ENCODE measurements around the gene SH3PXD2A. TPM values are rescaled to one million over a fixed set of nuclear protein-coding genes. Genes with fewer than 3 reads are reported as not detected.

Gene SH3PXD2A
- total RNA-seq, 1 experiment from 2014 or later = 4.5 TPM

GRCh38 chr10:103749779-103750178, 105.6 kb downstream of the SH3PXD2A start:
- no peak overlapping the region for H3K56ac ChIP-seq (ENCODE audit: insufficient read length, low read depth, low read length)
- H2BK15ac ChIP-seq (ENCODE audit: low read depth, low read length) = no peak overlapping the region
- no peak for DNase-seq
- H3K4ac ChIP-seq (ENCODE audit: low read depth, low read length) = no peak overlapping the region
- Mint-ChIP-seq H3K36me3 (ENCODE audit: insufficient read depth in 1 of 3, low read depth in 3 of 3) (no peaks in the 10 kb centered on the region; a peak in 1 of 7 replicates), H3K27ac (no peak overlapping the region), H3K4me3 (no peak overlapping the region), H3K4me1 (peaks cover 0 to 8% of the 10 kb centered on the region in 2 experiments; a peak in 3 of 4 replicates), H3K9me3 (peaks cover 0 to 5% of the 10 kb centered on the region in 2 experiments; a peak in 1 of 5 replicates), H3K27me3 (ENCODE audit: low read depth) (peaks cover 1% of the 10 kb centered on the region; the same call in 1 of the 2 replicates)
- H2BK12ac ChIP-seq (ENCODE audit: insufficient read length, low read depth, low read length) = no peak overlapping the region
- no peaks in the 10 kb centered on the region for H3K4me1 ChIP-seq (ENCODE audit: insufficient read depth, low read length)
- no peak overlapping the region for H3K14ac ChIP-seq (ENCODE audit: insufficient read depth, low read length)
- no peak overlapping the region for H3K4me2 ChIP-seq (ENCODE audit: insufficient read depth, insufficient read length, low read length)
- no CpG with 5 or more reads among the region's 7 CpGs for WGBS (ENCODE audit: extremely low coverage, insufficient read length, low lambda C conversion rate)
- H3K79me2 ChIP-seq (ENCODE audit: insufficient read depth, low read length) = no peaks in the 10 kb centered on the region
- H3K27ac ChIP-seq (ENCODE audit: insufficient read length, low read depth, low read length) = no peak overlapping the region
- H3K27me3 ChIP-seq (ENCODE audit: insufficient read depth, low read length) = no peaks in the 10 kb centered on the region
- no peak overlapping the region for H2AK5ac ChIP-seq (ENCODE audit: insufficient read length, low read length)
- no peak overlapping the region for H2BK120ac ChIP-seq (ENCODE audit: low read depth, low read length, poor library complexity, severe bottlenecking)
- H2BK5ac ChIP-seq (ENCODE audit: insufficient read length, low read length) = no peak overlapping the region
- no peak overlapping the region for H3K18ac ChIP-seq (ENCODE audit: insufficient read length, low read depth, low read length)
- no peaks in the 10 kb centered on the region for H3K9me3 ChIP-seq (ENCODE audit: control insufficient read depth, low read depth, low read length)
- no peak for TF ChIP-seq CTCF (conservative IDR thresholded peaks at IDR 0.05)
- H3K9ac ChIP-seq (ENCODE audit: extremely low read depth, insufficient read length, low read length) = no peak overlapping the region
- H3K79me1 ChIP-seq (ENCODE audit: insufficient read depth, low read depth, low read length, poor library complexity, severe bottlenecking) = no peaks in the 10 kb centered on the region
- H4K5ac ChIP-seq (ENCODE audit: insufficient read length, low read depth, low read length) = peak overlapping the region; percentile 19
- H4K8ac ChIP-seq (replicated peaks; ENCODE audit: insufficient read length, low read depth, low read length) = no peak overlapping the region
- no peak overlapping the region for H4K91ac ChIP-seq (ENCODE audit: insufficient read length, low read depth, low read length)
- no peak overlapping the region for H2AFZ ChIP-seq (ENCODE audit: low read length)
- no peaks in the 10 kb centered on the region for H4K20me1 ChIP-seq (ENCODE audit: control insufficient read depth, insufficient read depth, insufficient read length)
- H3T11ph ChIP-seq (ENCODE audit: low read length) = no peak overlapping the region
- H3K23me2 ChIP-seq (ENCODE audit: insufficient read length, low read depth, low read length, poor library complexity, severe bottlenecking) = no peaks in the 10 kb centered on the region
- H2BK20ac ChIP-seq (ENCODE audit: low read depth, low read length, poor library complexity, severe bottlenecking) = no peak overlapping the region
- no peak overlapping the region for H3K23ac ChIP-seq (ENCODE audit: insufficient read length, low read depth, low read length)

All from H9 (cell line).